Small intestine (tissue), 16 donors: ENCODE measurements around the gene BCL6. TPM values are rescaled to one million over a fixed set of nuclear protein-coding genes. Genes with fewer than 3 reads are reported as not detected.

Experiments used
- DNase-seq, 2 donors: peaks; one replicate each; pipeline versions ENCODE4 v3.0.0 to v3.0.0-alpha.2; 2013
- FAIRE-seq: peaks from 2 replicates; lab custom pipeline; 2012; peaks lifted over from hg19 to GRCh38; lab: Jason Lieb, UNC
- H3K27ac ChIP-seq, 3 donors: one replicate each; pipeline ENCODE4 v1.5.1; 2013; ENCODE audit warnings: low read length in 2 of 3, mild to moderate bottlenecking in 2 of 3, control low read depth in 1 of 3, inconsistent platforms in 1 of 3, low read depth in 1 of 3, moderate library complexity in 1 of 3
- H3K27me3 ChIP-seq, 3 donors: one replicate each; pipeline ENCODE4 v1.6.1; 2013; ENCODE audit warnings: low read length in 3 of 3, inconsistent platforms in 1 of 3; ENCODE audit not compliant: control insufficient read depth in 3 of 3, insufficient read depth in 3 of 3
- H3K36me3 ChIP-seq, 3 donors: one replicate each; pipeline ENCODE4 v1.6.1; 2013; ENCODE audit warnings: low read length in 3 of 3, inconsistent platforms in 1 of 3, low read depth in 1 of 3, mild to moderate bottlenecking in 1 of 3, moderate library complexity in 1 of 3; ENCODE audit not compliant: control insufficient read depth in 3 of 3, insufficient read depth in 2 of 3
- H3K4me1 ChIP-seq, 3 donors: one replicate each; pipeline ENCODE4 v1.6.1; 2013; ENCODE audit warnings: low read length in 2 of 3, inconsistent platforms in 1 of 3, low read depth in 1 of 3, mild to moderate bottlenecking in 1 of 3, moderate library complexity in 1 of 3; ENCODE audit not compliant: control insufficient read depth in 3 of 3, insufficient read depth in 2 of 3
- H3K4me3 ChIP-seq, 3 donors: one replicate each; pipeline ENCODE4 v1.5.1; 2013; ENCODE audit warnings: low read length in 3 of 3, control low read depth in 1 of 3, inconsistent platforms in 1 of 3, low read depth in 1 of 3, mild to moderate bottlenecking in 1 of 3, moderate library complexity in 1 of 3
- H3K9me3 ChIP-seq, 2 donors: one replicate each; pipeline ENCODE4 v1.6.1; 2013; ENCODE audit warnings: low read depth in 1 of 2, low read length in 1 of 2; ENCODE audit not compliant: control insufficient read depth in 2 of 2, insufficient read depth in 1 of 2
- WGBS, 3 donors: extraction: QIAGEN DNeasy Blood & Tissue Kit; methylation state at CpG; one replicate each; pipeline ENCODE4 v1.1.7; 2013; 5-methylcytosine and 5-hydroxymethylcytosine counted together
- long read RNA-seq, 10 donors: transcript quantifications; one replicate each; lab custom pipeline, GENCODE V29; 2026
- polyA plus RNA-seq, 4 donors: library from polyadenylated mRNA; stranded (reverse) in 3 of 4; unstranded in 1 of 4; fragments of 200-250 nt in 3 of 4; fragments of 120-200 nt in 1 of 4; gene quantifications; one replicate each; pipeline versions ENCODE4 v1.2.1 to v1.2.3, GENCODE V29; 2013
- donor health status: healthy with polysubstance abuse.
- donor health status: control.
- donor health status: control.
- donor health status: Bipolar disorder and iron deficiency.
- donor health status: healthy.

The BCL6 gene
- 10 to 100 TPM in 1 of 4 donors, 1 to 10 TPM in 3; 3.2 to 15.5 (median 4.2) TPM for polyA plus RNA-seq
- long read RNA-seq, donor 1: 0 reads
- long read RNA-seq, donor 2, partial matches to known transcripts: 0 of 1 reads
- long read RNA-seq, donor 2, other reads (novel, unspliced or antisense): 0 of 1 reads
- long read RNA-seq, donor 3: 0 reads
- long read RNA-seq, donor 4: 0 reads
- long read RNA-seq, donor 5: 0 reads
- long read RNA-seq, donor 6: 0 reads
- long read RNA-seq, donor 7: 0 reads
- long read RNA-seq, donor 8: 0 reads
- long read RNA-seq, donor 9: 0 reads
- long read RNA-seq, donor 10: 0 reads

- Histone ChIP-seq H3K36me3 (no peaks in the 10 kb centered on the region), H3K27me3 (no peaks in the 10 kb centered on the region), H3K9me3 (no peaks in the 10 kb centered on the region), H3K27ac (peak within 1 kb of the TSS; percentile 96 to 98 (median 96)), H3K4me3 (peak within 1 kb of the TSS; percentile 46 to 81 (median 76)), H3K4me1 (peaks cover 0 to 45% (median 3%) of the 10 kb centered on the region in 3 donors)
- DNase-seq (peak; percentile 98), FAIRE-seq (no peak)
- WGBS, 3 donors: 0 to 1% (median 0%) methylated on average over 40 of the region's 40 CpGs
Observed at GRCh38 chr3:187745201-187746058, at the start of gene BCL6. Gene BCL6 (minus strand): TSS chr3:187745468. CDS start chr3:187733693, 11,775 bp downstream.

- no peaks in the 10 kb centered on the region for H3K36me3 ChIP-seq
- H3K4me1 ChIP-seq: peaks cover 0 to 2% (median 2%) of the 10 kb centered on the region in 3 donors
- H3K27me3 ChIP-seq: no peaks in the 10 kb centered on the region
- FAIRE-seq: no peak
- DNase-seq: no peak
- peaks cover 0 to 4% of the 10 kb centered on the region in 2 donors for H3K9me3 ChIP-seq
- WGBS, 3 donors: 83 to 90% (median 88%) methylated on average over 4 of the region's 4 CpGs
- no peak overlapping the region for H3K27ac ChIP-seq
- H3K4me3 ChIP-seq: no peak overlapping the region
Observed at GRCh38 chr3:187794731-187795130, 49.5 kb upstream of the BCL6 start.

GRCh38 chr3:187793618-187794017, 48.4 kb upstream of the BCL6 start:
- Histone ChIP-seq H3K36me3 (no peaks in the 10 kb centered on the region), H3K4me3 (no peak overlapping the region), H3K27ac (no peak overlapping the region), H3K27me3 (no peaks in the 10 kb centered on the region), H3K4me1 (peaks cover 0 to 2% (median 0%) of the 10 kb centered on the region in 3 donors), H3K9me3 (no peaks in the 10 kb centered on the region)
- FAIRE-seq (no peak), DNase-seq (no peak)
- WGBS, 3 donors: 91 to 100% (median 93%) methylated on average over 2 of the region's 2 CpGs

GRCh38 chr3:187792521-187792920, 47.3 kb upstream of the BCL6 start:
- Histone ChIP-seq H3K4me1 (peaks cover 0 to 2% (median 0%) of the 10 kb centered on the region in 3 donors), H3K27me3 (no peaks in the 10 kb centered on the region), H3K36me3 (no peaks in the 10 kb centered on the region), H3K27ac (no peak overlapping the region), H3K4me3 (no peak overlapping the region), H3K9me3 (no peaks in the 10 kb centered on the region)
- FAIRE-seq (no peak), DNase-seq (no peak)
- 77 to 85% (median 81%) methylated on average over 3 of the region's 3 CpGs for WGBS, 3 donors

GRCh38 chr3:187789872-187790271, 44.6 kb upstream of the BCL6 start:
- H3K36me3 ChIP-seq: no peaks in the 10 kb centered on the region
- H3K27me3 ChIP-seq: no peaks in the 10 kb centered on the region
- no peaks in the 10 kb centered on the region for H3K9me3 ChIP-seq
- H3K4me3 ChIP-seq: no peak overlapping the region
- WGBS, 3 donors: 59 to 82% (median 60%) methylated on average over 2 to 3 of the region's 3 CpGs
- peaks cover 0 to 1% (median 0%) of the 10 kb centered on the region in 3 donors for H3K4me1 ChIP-seq
- no peak overlapping the region for H3K27ac ChIP-seq
- FAIRE-seq: no peak
- DNase-seq: no peak

GRCh38 chr3:187788984-187789857, 44.0 kb upstream of the BCL6 start:
- Histone ChIP-seq H3K9me3 (no peaks in the 10 kb centered on the region), H3K27me3 (no peaks in the 10 kb centered on the region), H3K4me3 (no peak overlapping the region), H3K4me1 (no peaks in the 10 kb centered on the region), H3K27ac (no peak overlapping the region), H3K36me3 (no peaks in the 10 kb centered on the region)
- DNase-seq (peak in 1 of 2 donors; percentile 14), FAIRE-seq (no peak)
- 39 to 55% (median 48%) methylated on average over 5 of the region's 5 CpGs for WGBS, 3 donors

GRCh38 chr3:187783098-187783497, 37.8 kb upstream of the BCL6 start:
- Histone ChIP-seq H3K9me3 (no peaks in the 10 kb centered on the region), H3K27ac (no peak overlapping the region), H3K4me3 (no peak overlapping the region), H3K27me3 (no peaks in the 10 kb centered on the region), H3K4me1 (no peaks in the 10 kb centered on the region), H3K36me3 (no peaks in the 10 kb centered on the region)
- DNase-seq (no peak), FAIRE-seq (no peak)
- 38 to 43% (median 40%) methylated on average over 2 of the region's 2 CpGs for WGBS, 3 donors

- 90 to 94% (median 93%) methylated on average over 3 of the region's 3 CpGs for WGBS, 3 donors
- FAIRE-seq (no peak), DNase-seq (no peak)
- Histone ChIP-seq H3K36me3 (no peaks in the 10 kb centered on the region), H3K9me3 (no peaks in the 10 kb centered on the region), H3K27me3 (no peaks in the 10 kb centered on the region), H3K4me3 (no peak overlapping the region), H3K27ac (no peak overlapping the region), H3K4me1 (no peaks in the 10 kb centered on the region)
Observed at GRCh38 chr3:187782006-187782405, 36.7 kb upstream of the BCL6 start.
